CD14-positive monocyte (primary cell): ENCODE data around the gene CACHD1. TPM values are rescaled to one million over a fixed set of nuclear protein-coding genes. Genes with fewer than 3 reads are reported as not detected.

Experiments used
- DNase-seq, 3 donors: peaks; one replicate each; pipeline ENCODE4 v3.0.0-alpha.2; 2011 to 2022
- H2AFZ ChIP-seq: 2 replicates; pipeline ENCODE4 v1.6.0; 2012; ENCODE audit warnings: mild to moderate bottlenecking, low read depth, low read length, inconsistent platforms; ENCODE audit not compliant: insufficient read depth, poor library complexity, severe bottlenecking
- H3K27ac ChIP-seq, 2 donors: 1 replicate in 1 of 2; 2 replicates in 1 of 2; pipeline ENCODE4 v1.5.1; 2012 to 2013; ENCODE audit warnings: low read length in 2 of 2, control low read depth in 1 of 2, inconsistent platforms in 1 of 2, low read depth in 1 of 2, mild to moderate bottlenecking in 1 of 2
- H3K27me3 ChIP-seq, 2 donors: one replicate each; pipeline versions ENCODE4 v1.6.0 to v1.6.1; 2011 to 2013; ENCODE audit warnings: low read length in 2 of 2; ENCODE audit not compliant: control insufficient read depth in 2 of 2, insufficient read depth in 2 of 2
- H3K36me3 ChIP-seq, 2 donors: replicated peaks in 1 of 2; 1 replicate in 1 of 2; 2 replicates in 1 of 2; pipeline versions ENCODE4 v1.5.1 to v1.6.1; 2012 to 2013; ENCODE audit warnings: low read length in 2 of 2, control low read depth in 1 of 2, inconsistent platforms in 1 of 2, mild to moderate bottlenecking in 1 of 2; ENCODE audit not compliant: insufficient read depth in 2 of 2, control insufficient read depth in 1 of 2
- H3K4me1 ChIP-seq, 2 donors: 1 replicate in 1 of 2; 2 replicates in 1 of 2; pipeline versions ENCODE4 v1.5.1 to v1.6.1; 2012 to 2013; ENCODE audit warnings: low read length in 2 of 2, control low read depth in 1 of 2, inconsistent platforms in 1 of 2, mild to moderate bottlenecking in 1 of 2, moderate library complexity in 1 of 2; ENCODE audit not compliant: insufficient read depth in 2 of 2, control insufficient read depth in 1 of 2
- H3K4me2 ChIP-seq: replicated peaks from 2 replicates; pipeline ENCODE3; 2012; ENCODE audit warnings: low read length, moderate library complexity, mild to moderate bottlenecking; ENCODE audit not compliant: poor library complexity, severe bottlenecking; ENCODE audit errors: extremely low read depth
- H3K4me3 ChIP-seq, 3 experiments: fragments of 200-600 bp in 1 of 3; sonication (generic) in 1 of 3; replicated peaks in 1 of 3; 1 replicate in 2 of 3; 2 replicates in 1 of 3; pipeline ENCODE4 v1.5.1; 2011 to 2013; ENCODE audit warnings: low read length in 3 of 3, mild to moderate bottlenecking in 3 of 3, control low read depth in 2 of 3, low read depth in 2 of 3, inconsistent platforms in 1 of 3, moderate library complexity in 1 of 3
- H3K79me2 ChIP-seq: 2 replicates; pipeline ENCODE4 v1.6.0; 2012; ENCODE audit warnings: mild to moderate bottlenecking, control low read depth, inconsistent platforms, low read length, moderate library complexity; ENCODE audit not compliant: insufficient read depth
- H3K9ac ChIP-seq: 2 replicates; pipeline ENCODE4 v1.6.0; 2017; ENCODE audit warnings: low read length, mild to moderate bottlenecking; ENCODE audit not compliant: insufficient read depth, poor library complexity, severe bottlenecking
- H3K9me3 ChIP-seq, 2 donors: replicated peaks in 1 of 2; 1 replicate in 1 of 2; 2 replicates in 1 of 2; pipeline versions ENCODE4 v1.5.1 to v1.6.1; 2012 to 2013; ENCODE audit warnings: low read length in 2 of 2, control low read depth in 1 of 2; ENCODE audit not compliant: control insufficient read depth in 1 of 2, insufficient read depth in 1 of 2
- H4K20me1 ChIP-seq: 2 replicates; pipeline ENCODE4 v1.6.0; 2012; ENCODE audit warnings: mild to moderate bottlenecking, low read length, control low read depth, moderate library complexity; ENCODE audit not compliant: insufficient read depth
- H3K27ac Mint-ChIP-seq, 7 donors: one replicate each; pipeline ENCODE4 v1.8.0; 2020; ENCODE audit warnings: mild to moderate bottlenecking in 7 of 7, mixed read lengths in 7 of 7, moderate library complexity in 6 of 7, inconsistent platforms in 2 of 7
- H3K27me3 Mint-ChIP-seq, 3 donors: one replicate each; pipeline ENCODE4 v1.8.0; 2021 to 2022; ENCODE audit warnings: low read depth in 3 of 3, mild to moderate bottlenecking in 3 of 3, mixed read lengths in 3 of 3, moderate library complexity in 3 of 3, inconsistent platforms in 1 of 3
- H3K36me3 Mint-ChIP-seq, 2 donors: one replicate each; pipeline ENCODE4 v1.8.0; 2020; ENCODE audit warnings: mixed read lengths in 2 of 2, inconsistent platforms in 1 of 2, mild to moderate bottlenecking in 1 of 2
- H3K4me1 Mint-ChIP-seq: one replicate; pipeline ENCODE4 v1.8.0; 2020; ENCODE audit warnings: mild to moderate bottlenecking, mixed read lengths
- H3K4me3 Mint-ChIP-seq, 2 donors: one replicate each; pipeline ENCODE4 v1.8.0; 2020; ENCODE audit warnings: mild to moderate bottlenecking in 2 of 2, mixed read lengths in 2 of 2, moderate library complexity in 1 of 2
- H3K9me3 Mint-ChIP-seq, 7 donors: one replicate each; pipeline ENCODE4 v1.8.0; 2020 to 2022; ENCODE audit warnings: mixed read lengths in 7 of 7, mild to moderate bottlenecking in 6 of 7, moderate library complexity in 6 of 7, inconsistent platforms in 2 of 7
- WGBS: methylation state at CpG from one replicate; pipeline ENCODE4 v1.1.5; 2013; ENCODE audit warnings: missing lambda C conversion rate; ENCODE audit not compliant: insufficient coverage; 5-methylcytosine and 5-hydroxymethylcytosine counted together
- intact Hi-C, 2 donors: fragments of 100-400 bp; cut with micrococcal nuclease; formaldehyde crosslinking; loops; one replicate each; pipeline versions ENCODE4 v1.15.0 to v1.15.1; 2023
- polyA plus RNA-seq, 3 donors: library from polyadenylated mRNA; depleted of rRNA in 1 of 3; unstranded in 2 of 3; stranded (reverse) in 1 of 3; fragments of 300-500 nt in 2 of 3; fragments of >200 nt in 1 of 3; fragmentation: Illumina TruSeq in 2 of 3; gene quantifications; 1 replicate in 2 of 3; 2 replicates in 1 of 3; pipeline ENCODE4 v1.2.3, GENCODE V29; 2012 to 2021
- TF ChIP-seq, protein P1 (sequence below): fragments of 200-600 bp; IDR thresholded peaks from one replicate; pipeline ENCODE4 v1.8.0; 2022; ENCODE audit warnings: antibody characterized with exemption, mild to moderate bottlenecking

The CACHD1 gene
- polyA plus RNA-seq, 3 donors, result 0.12 TPM; not detected in 2

GRCh38 chr1:64473367-64473766, 3.4 kb downstream of the CACHD1 start:
- Histone ChIP-seq H3K36me3 (no peaks in the 10 kb centered on the region), H3K9me3 (peaks cover 0 to 7% of the 10 kb centered on the region in 2 donors), H3K4me2 (no peak overlapping the region), H3K4me3 (no peak overlapping the region), H3K79me2 (no peaks in the 10 kb centered on the region), H3K27me3 (peaks cover 33 to 40% of the 10 kb centered on the region in 2 donors), H3K27ac (no peak overlapping the region), H2AFZ (no peak overlapping the region), H3K9ac (no peak overlapping the region), H3K4me1 (peaks cover 17 to 24% of the 10 kb centered on the region in 2 donors), H4K20me1 (no peaks in the 10 kb centered on the region)
- no peak for DNase-seq
- TF ChIP-seq, protein P1, sequence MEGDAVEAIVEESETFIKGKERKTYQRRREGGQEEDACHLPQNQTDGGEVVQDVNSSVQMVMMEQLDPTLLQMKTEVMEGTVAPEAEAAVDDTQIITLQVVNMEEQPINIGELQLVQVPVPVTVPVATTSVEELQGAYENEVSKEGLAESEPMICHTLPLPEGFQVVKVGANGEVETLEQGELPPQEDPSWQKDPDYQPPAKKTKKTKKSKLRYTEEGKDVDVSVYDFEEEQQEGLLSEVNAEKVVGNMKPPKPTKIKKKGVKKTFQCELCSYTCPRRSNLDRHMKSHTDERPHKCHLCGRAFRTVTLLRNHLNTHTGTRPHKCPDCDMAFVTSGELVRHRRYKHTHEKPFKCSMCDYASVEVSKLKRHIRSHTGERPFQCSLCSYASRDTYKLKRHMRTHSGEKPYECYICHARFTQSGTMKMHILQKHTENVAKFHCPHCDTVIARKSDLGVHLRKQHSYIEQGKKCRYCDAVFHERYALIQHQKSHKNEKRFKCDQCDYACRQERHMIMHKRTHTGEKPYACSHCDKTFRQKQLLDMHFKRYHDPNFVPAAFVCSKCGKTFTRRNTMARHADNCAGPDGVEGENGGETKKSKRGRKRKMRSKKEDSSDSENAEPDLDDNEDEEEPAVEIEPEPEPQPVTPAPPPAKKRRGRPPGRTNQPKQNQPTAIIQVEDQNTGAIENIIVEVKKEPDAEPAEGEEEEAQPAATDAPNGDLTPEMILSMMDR, result no peak
- Mint-ChIP-seq H3K4me3 (no peak overlapping the region), H3K9me3 (peaks cover 0 to 13% (median 4%) of the 10 kb centered on the region in 7 donors), H3K27me3 (peaks cover 34 to 50% (median 47%) of the 10 kb centered on the region in 3 donors), H3K36me3 (peaks cover 7 to 12% of the 10 kb centered on the region in 2 donors), H3K27ac (no peak overlapping the region), H3K4me1 (peaks cover 25% of the 10 kb centered on the region)
- intact Hi-C loops, result no loop called here
- WGBS, result 92% methylated on average over 1 of the region's 1 CpG

DNA sequence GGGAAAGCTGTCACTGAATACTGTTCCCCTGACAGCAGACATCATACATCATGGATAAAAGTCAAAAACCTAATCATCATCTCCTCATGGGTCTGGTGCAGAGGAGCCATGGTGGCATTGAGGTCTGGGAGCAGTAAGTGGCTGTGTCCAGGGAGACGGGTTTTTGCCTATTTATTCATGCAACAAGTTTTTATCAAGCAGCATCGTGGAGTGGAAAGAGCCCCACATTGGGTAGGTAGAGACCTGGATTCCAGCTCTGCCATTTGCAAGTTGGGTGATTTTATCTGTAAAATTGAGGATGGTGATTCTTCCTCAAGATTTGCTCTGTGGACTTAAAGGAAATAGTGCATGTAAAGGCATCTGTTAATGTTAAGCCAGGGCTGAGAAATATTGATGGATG, 4.2 kb downstream of the CACHD1 start:
- no peak overlapping the region for H3K9ac ChIP-seq
- 89% methylated on average over 2 of the region's 2 CpGs for WGBS
- no peak overlapping the region for H3K4me3 ChIP-seq
- no peak overlapping the region for H3K4me3 Mint-ChIP-seq
- intact Hi-C loops, result no loop called here
- H3K27ac Mint-ChIP-seq, result no peak overlapping the region
- H3K27ac ChIP-seq, result no peak overlapping the region
- H3K9me3 ChIP-seq, result peaks cover 0 to 5% of the 10 kb centered on the region in 2 donors
- no peaks in the 10 kb centered on the region for H3K79me2 ChIP-seq
- no peak overlapping the region for H3K4me2 ChIP-seq
- H3K36me3 ChIP-seq, result no peaks in the 10 kb centered on the region
- peaks cover 27 to 33% of the 10 kb centered on the region in 2 donors for H3K27me3 ChIP-seq
- peaks cover 30 to 42% (median 40%) of the 10 kb centered on the region in 3 donors for H3K27me3 Mint-ChIP-seq
- H3K9me3 Mint-ChIP-seq, result peaks cover 0 to 12% (median 4%) of the 10 kb centered on the region in 7 donors
- DNase-seq, result no peak
- no peak overlapping the region for H2AFZ ChIP-seq
- H3K36me3 Mint-ChIP-seq, result peaks cover 7 to 11% of the 10 kb centered on the region in 2 donors
- H3K4me1 Mint-ChIP-seq, result peaks cover 25% of the 10 kb centered on the region
- TF ChIP-seq, protein P1, result no peak
- peaks cover 17 to 24% of the 10 kb centered on the region in 2 donors for H3K4me1 ChIP-seq
- no peaks in the 10 kb centered on the region for H4K20me1 ChIP-seq
